Transverse colon (tissue), 4 donors: ENCODE data around the gene TMEM50A.
"Not testable (repeated sequence)": the region's sequence is repeated elsewhere in the genome, so short reads cannot be mapped to it uniquely, and the experiment has no call there.

ENCODE experiments used
- CTCF ChIP-seq, 5 experiments: fragments of 200-600 bp in 3 of 5; fragments of 450-650 bp in 2 of 5; sonication (generic) in 3 of 5; IDR thresholded peaks; 1 replicate in 2 of 5; 2 replicates in 3 of 5; pipeline ENCODE4 v1.5.1; 2016 to 2017; ENCODE audit warnings: antibody characterized with exemption in 5 of 5, inconsistent platforms in 3 of 5, mild to moderate bottlenecking in 2 of 5, moderate library complexity in 1 of 5
- POLR2A ChIP-seq: fragments of 450-650 bp; IDR thresholded peaks from one replicate; pipeline ENCODE4 v1.6.1; 2016; ENCODE audit warnings: antibody characterized with exemption, mild to moderate bottlenecking, moderate library complexity
- POLR2AphosphoS5 ChIP-seq, 3 donors: sonication (generic); formaldehyde crosslinking; IDR thresholded peaks; one replicate each; pipeline ENCODE4 v1.6.1; 2016; ENCODE audit warnings: antibody characterized with exemption in 3 of 3

GRCh38 chr1:25308168-25308567 is 30.0 kb upstream of the TMEM50A start:
- TF ChIP-seq POLR2AphosphoS5 (IDR thresholded peaks at IDR 0.05); POLR2A; CTCF (IDR thresholded peaks at IDR 0.05): not testable (repeated sequence)
